ENCODE measurements around the gene MBNL1.

MBNL1 gene

DNA sequence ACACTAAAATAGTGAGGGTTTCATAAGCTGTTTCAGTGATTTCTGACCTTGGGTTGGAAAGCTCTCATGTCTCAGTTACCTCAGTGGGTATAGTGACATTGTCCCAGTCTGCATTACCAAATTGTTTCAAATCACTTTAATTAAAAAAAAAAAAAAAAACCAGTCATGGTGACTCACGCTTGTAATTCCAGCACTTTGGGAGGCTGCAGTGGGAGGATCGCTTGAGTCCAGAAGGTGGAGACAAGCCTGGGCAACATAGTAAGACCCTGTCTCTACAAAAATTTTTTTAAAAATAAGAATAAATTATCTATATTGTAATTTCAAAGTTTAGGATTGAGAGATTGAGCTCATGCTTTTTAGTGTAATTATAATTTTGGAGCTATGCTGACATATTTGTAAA, 78.0 kb downstream of the MBNL1 start:
- TF ChIP-seq TARDBP (IDR thresholded peaks at IDR 0.05) (no peak), CTBP1 (IDR thresholded peaks at IDR 0.05; ENCODE audit: borderline replicate concordance) (no peak), SUZ12 (IDR thresholded peaks at IDR 0.05) (no peak), LEF1 (IDR thresholded peaks at IDR 0.05; ENCODE audit: borderline replicate concordance) (no peak), FOXA1 (IDR thresholded peaks at IDR 0.05) (no peak), ARNT (IDR thresholded peaks at IDR 0.05) (no peak), ZNF384 (IDR thresholded peaks at IDR 0.05) (no peak), BHLHE40 (IDR thresholded peaks at IDR 0.05; ENCODE audit: borderline replicate concordance) (no peak), HDGF (IDR thresholded peaks at IDR 0.05; ENCODE audit: borderline replicate concordance) (no peak), SP1 (IDR thresholded peaks at IDR 0.05) (no peak), ELF4 (IDR thresholded peaks at IDR 0.05) (no peak)
- TF ChIP-seq, protein P1, sequence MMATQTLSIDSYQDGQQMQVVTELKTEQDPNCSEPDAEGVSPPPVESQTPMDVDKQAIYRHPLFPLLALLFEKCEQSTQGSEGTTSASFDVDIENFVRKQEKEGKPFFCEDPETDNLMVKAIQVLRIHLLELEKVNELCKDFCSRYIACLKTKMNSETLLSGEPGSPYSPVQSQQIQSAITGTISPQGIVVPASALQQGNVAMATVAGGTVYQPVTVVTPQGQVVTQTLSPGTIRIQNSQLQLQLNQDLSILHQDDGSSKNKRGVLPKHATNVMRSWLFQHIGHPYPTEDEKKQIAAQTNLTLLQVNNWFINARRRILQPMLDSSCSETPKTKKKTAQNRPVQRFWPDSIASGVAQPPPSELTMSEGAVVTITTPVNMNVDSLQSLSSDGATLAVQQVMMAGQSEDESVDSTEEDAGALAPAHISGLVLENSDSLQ (IDR thresholded peaks at IDR 0.05), result no peak
- ChIA-PET POLR2A (interaction anchor here (1.1 kb wide), 1 partner anchor 55 kb away, joined by 3 read pairs; no protein-coding TSS in a partner anchor), CTCF (no interaction called here)
- DNase-seq (ENCODE audit: extremely low spot score), result no peak

DNA sequence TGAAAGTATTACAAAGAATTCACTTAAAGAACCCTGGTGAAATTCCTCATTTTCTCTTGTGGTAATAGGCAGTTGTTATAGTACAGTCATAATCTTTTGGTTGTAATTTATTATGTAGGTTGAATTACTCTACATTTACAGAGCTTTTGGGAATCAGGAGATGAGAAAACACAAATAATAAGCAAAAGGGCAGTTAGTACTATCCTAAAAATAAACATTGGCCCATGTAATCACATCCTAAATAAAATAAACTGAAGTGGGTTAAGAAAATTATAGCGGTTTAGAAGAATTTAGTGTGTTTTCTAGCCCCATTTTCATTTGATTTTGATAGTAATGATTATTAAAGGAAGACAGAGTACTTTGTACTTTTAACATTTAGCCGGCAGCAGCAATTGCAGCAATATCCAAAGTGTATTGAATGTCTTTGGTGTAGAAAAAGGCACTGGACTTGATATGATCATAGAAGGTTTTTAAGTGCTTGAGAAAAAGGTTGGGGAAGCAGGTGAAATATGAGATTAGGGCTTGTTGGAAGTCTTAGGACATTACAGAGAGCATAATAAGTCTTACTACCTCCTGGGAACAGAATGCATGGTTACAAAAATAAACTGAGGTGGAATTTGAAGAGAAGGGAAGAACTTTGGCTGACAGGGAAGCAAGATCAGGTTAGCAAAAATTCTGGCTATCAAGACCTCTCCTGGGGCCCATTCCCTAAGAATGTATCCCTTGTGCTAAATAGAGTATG, 79.9 kb downstream of the MBNL1 start:
- ChIA-PET CTCF (interaction anchor here (0.7 kb wide), 1 partner anchor 174 kb away, joined by 4 read pairs; no protein-coding TSS in a partner anchor), POLR2A (no interaction called here)
- TF ChIP-seq HDGF (IDR thresholded peaks at IDR 0.05; ENCODE audit: borderline replicate concordance), result no peak
- TF ChIP-seq, protein P1 (IDR thresholded peaks at IDR 0.05), result peak; percentile 35; the same call in 1 of the 2 replicates
- DNase-seq (ENCODE audit: extremely low spot score), result no peak

DNA sequence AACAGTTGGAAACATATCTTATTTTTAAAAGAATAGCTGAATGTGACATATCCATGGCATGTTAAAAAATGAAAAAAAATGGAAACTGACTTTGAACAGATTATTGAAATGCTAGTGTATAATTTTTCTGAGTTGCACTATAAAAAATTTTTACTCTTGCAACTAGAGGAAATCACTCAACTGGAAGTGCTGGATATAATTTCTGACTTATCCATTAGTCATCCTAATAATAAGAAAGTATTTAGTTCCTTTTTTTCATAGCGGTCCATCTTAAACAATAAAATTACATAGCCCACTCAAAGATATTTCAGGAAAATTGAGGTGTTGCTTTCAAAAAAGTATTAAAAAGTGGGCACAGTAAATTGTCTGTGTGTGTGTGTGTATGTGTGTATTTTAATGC, 80.7 kb downstream of the MBNL1 start:
- DNase-seq (ENCODE audit: extremely low spot score), result no peak
- ChIA-PET CTCF (interaction anchor here (0.7 kb wide), 1 partner anchor 173 kb away, joined by 4 read pairs; no protein-coding TSS in a partner anchor), POLR2A (no interaction called here)
- TF ChIP-seq L3MBTL2 (conservative IDR thresholded peaks at IDR 0.05) (no peak), ELF4 (IDR thresholded peaks at IDR 0.05) (no peak), HDGF (IDR thresholded peaks at IDR 0.05; ENCODE audit: borderline replicate concordance) (no peak), ZNF384 (IDR thresholded peaks at IDR 0.05) (no peak), FOXM1 (IDR thresholded peaks at IDR 0.05; ENCODE audit: borderline replicate concordance) (no peak), FOXK2 (IDR thresholded peaks at IDR 0.05) (no peak)

DNA sequence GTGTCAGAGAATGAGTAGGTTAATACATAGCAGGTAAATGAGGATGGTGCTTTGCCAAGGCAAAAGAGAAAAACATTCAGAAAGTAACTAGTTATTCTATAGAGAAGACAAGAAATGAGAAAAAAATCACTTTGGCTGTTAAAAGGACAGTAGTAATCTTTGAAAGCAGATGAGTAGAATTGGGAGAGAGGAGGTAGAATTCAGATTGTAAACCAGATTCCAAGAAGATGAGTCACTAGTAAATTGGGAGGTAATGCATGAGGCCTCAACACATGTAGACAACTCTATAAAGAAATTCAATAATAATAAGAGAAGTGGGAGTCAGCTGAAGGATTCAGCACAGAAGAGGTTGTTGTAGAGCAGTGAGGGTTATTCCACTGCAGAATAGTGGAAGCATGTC, 81.4 kb downstream of the MBNL1 start:
- DNase-seq (ENCODE audit: extremely low spot score), result no peak
- POLR2A ChIA-PET, result no interaction called here
- TF ChIP-seq NFRKB (IDR thresholded peaks at IDR 0.05), result no peak
- no peak for TF ChIP-seq CTBP1 (IDR thresholded peaks at IDR 0.05; ENCODE audit: borderline replicate concordance)
- no peak for TF ChIP-seq BHLHE40 (IDR thresholded peaks at IDR 0.05; ENCODE audit: borderline replicate concordance)
- no peak for TF ChIP-seq FOXA1 (IDR thresholded peaks at IDR 0.05)
- no peak for TF ChIP-seq SP1 (IDR thresholded peaks at IDR 0.05)
- TF ChIP-seq, protein P1 (IDR thresholded peaks at IDR 0.05), result no peak
- TF ChIP-seq ZNF384 (IDR thresholded peaks at IDR 0.05), result no peak
- no peak for TF ChIP-seq TARDBP (IDR thresholded peaks at IDR 0.05)
- no peak for TF ChIP-seq ELF4 (IDR thresholded peaks at IDR 0.05)
- TF ChIP-seq SUZ12 (IDR thresholded peaks at IDR 0.05), result no peak
- no peak for TF ChIP-seq L3MBTL2 (conservative IDR thresholded peaks at IDR 0.05)
- no peak for TF ChIP-seq ARNT (IDR thresholded peaks at IDR 0.05)
- TF ChIP-seq HDGF (IDR thresholded peaks at IDR 0.05; ENCODE audit: borderline replicate concordance), result no peak
- TF ChIP-seq FOXK2 (IDR thresholded peaks at IDR 0.05), result no peak
- TF ChIP-seq FOXM1 (IDR thresholded peaks at IDR 0.05; ENCODE audit: borderline replicate concordance), result no peak
- CTCF ChIA-PET, result no interaction called here

DNA sequence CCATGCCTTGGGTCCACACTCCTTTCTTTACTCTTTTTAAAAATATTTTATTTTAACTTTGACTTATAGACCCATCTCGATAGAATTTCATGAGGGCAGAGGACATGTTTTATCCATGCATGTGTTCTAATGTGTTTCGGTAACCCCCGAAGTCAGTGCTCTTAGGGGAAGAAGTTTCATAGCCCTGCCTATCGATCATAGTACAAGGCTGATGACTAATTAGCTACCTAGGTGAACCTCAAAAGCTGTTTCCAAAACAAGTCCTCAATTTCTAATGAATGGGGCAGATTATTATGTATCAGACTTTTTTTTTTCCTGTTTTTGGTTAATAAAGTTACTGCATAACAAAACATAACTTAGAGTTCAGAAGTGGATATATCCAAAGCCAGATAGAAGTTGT, 82.0 kb downstream of the MBNL1 start:
- ChIA-PET CTCF (no interaction called here), POLR2A (no interaction called here)
- DNase-seq (ENCODE audit: extremely low spot score), result no peak
- TF ChIP-seq TARDBP (IDR thresholded peaks at IDR 0.05), result no peak
- TF ChIP-seq FOXA1 (IDR thresholded peaks at IDR 0.05), result no peak

DNA sequence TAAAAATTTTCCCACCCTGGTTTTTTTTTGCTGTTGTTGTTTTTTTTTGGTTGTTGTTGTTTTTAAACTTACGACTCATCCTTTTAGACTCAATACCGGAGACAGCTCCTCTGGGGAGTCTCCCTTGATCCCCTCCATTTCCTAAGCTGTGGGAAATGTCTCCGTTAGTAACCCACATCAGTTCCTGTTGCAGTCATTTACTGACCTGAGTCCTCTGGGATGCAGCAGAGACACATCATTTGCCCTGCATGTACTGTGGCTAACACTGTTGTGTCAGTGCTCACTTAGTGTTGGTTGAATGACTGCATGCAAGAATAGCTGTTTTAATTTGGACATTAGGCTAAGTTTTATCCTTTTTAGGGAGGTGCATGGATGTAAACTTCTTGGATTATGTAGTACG, 83.8 kb downstream of the MBNL1 start:
- ChIA-PET POLR2A (no interaction called here), CTCF (no interaction called here)
- no peak for DNase-seq (ENCODE audit: extremely low spot score)
- TF ChIP-seq L3MBTL2 (conservative IDR thresholded peaks at IDR 0.05) (no peak), CTBP1 (IDR thresholded peaks at IDR 0.05; ENCODE audit: borderline replicate concordance) (no peak), FOXK2 (IDR thresholded peaks at IDR 0.05) (no peak), FOXA1 (IDR thresholded peaks at IDR 0.05) (no peak), TARDBP (IDR thresholded peaks at IDR 0.05) (no peak), NFRKB (IDR thresholded peaks at IDR 0.05) (no peak), BHLHE40 (IDR thresholded peaks at IDR 0.05; ENCODE audit: borderline replicate concordance) (no peak), SP1 (IDR thresholded peaks at IDR 0.05) (no peak), SUZ12 (IDR thresholded peaks at IDR 0.05) (no peak), FOXM1 (IDR thresholded peaks at IDR 0.05; ENCODE audit: borderline replicate concordance) (no peak), ELF4 (IDR thresholded peaks at IDR 0.05) (no peak), LEF1 (IDR thresholded peaks at IDR 0.05; ENCODE audit: borderline replicate concordance) (no peak), ARNT (IDR thresholded peaks at IDR 0.05) (no peak), ZNF384 (IDR thresholded peaks at IDR 0.05) (no peak), HDGF (IDR thresholded peaks at IDR 0.05; ENCODE audit: borderline replicate concordance) (no peak)
- TF ChIP-seq, protein P1 (IDR thresholded peaks at IDR 0.05), result no peak

Data from HEK293T (cell line).